IPS-11a (cell line): Measurements from ENCODE around the gene CYS1.
"Not testable (repeated sequence)": the region's sequence is repeated elsewhere in the genome, so short reads cannot be mapped to it uniquely, and the experiment has no call there.

Source experiments
- H3K4me3 ChIP-seq: one replicate; pipeline ENCODE4 v1.5.1; 2013; ENCODE audit warnings: low read depth, low read length, control low read depth

The CYS1 gene

GRCh38 chr2:10094271-10094814, 14.1 kb upstream of the CYS1 start:
- no peak overlapping the region for H3K4me3 ChIP-seq

GRCh38 chr2:10091889-10092244, 11.7 kb upstream of the CYS1 start:
- H3K4me3 ChIP-seq: not testable (repeated sequence)

GRCh38 chr2:10091182-10091888, 11.1 kb upstream of the CYS1 start:
- no peak overlapping the region for H3K4me3 ChIP-seq

GRCh38 chr2:10089565-10090190, 9.5 kb upstream of the CYS1 start:
- H3K4me3 ChIP-seq: no peak overlapping the region

- no peak overlapping the region for H3K4me3 ChIP-seq
Observed at GRCh38 chr2:10087360-10087759, 7.1 kb upstream of the CYS1 start.

- no peak overlapping the region for H3K4me3 ChIP-seq
Observed at GRCh38 chr2:10086950-10087349, 6.7 kb upstream of the CYS1 start.

GRCh38 chr2:10085668-10086059, 5.5 kb upstream of the CYS1 start:
- H3K4me3 ChIP-seq: no peak overlapping the region

GRCh38 chr2:10085043-10085667, 4.9 kb upstream of the CYS1 start:
- no peak overlapping the region for H3K4me3 ChIP-seq

GRCh38 chr2:10084223-10084865, 4.1 kb upstream of the CYS1 start:
- no peak overlapping the region for H3K4me3 ChIP-seq

GRCh38 chr2:10083692-10084211, 3.5 kb upstream of the CYS1 start:
- H3K4me3 ChIP-seq: no peak overlapping the region

GRCh38 chr2:10083046-10083445, 2.8 kb upstream of the CYS1 start:
- H3K4me3 ChIP-seq: no peak overlapping the region

GRCh38 chr2:10080536-10081304, 509 bp upstream of the CYS1 start:
- peak overlapping the region; percentile 30 for H3K4me3 ChIP-seq

GRCh38 chr2:10079266-10079869, 843 bp downstream of the CYS1 start:
- peak overlapping the region; percentile 37 for H3K4me3 ChIP-seq

- H3K4me3 ChIP-seq: peak overlapping the region; percentile 18
Observed at GRCh38 chr2:10078704-10079265, 1.4 kb downstream of the CYS1 start.

GRCh38 chr2:10078001-10078400, 2.2 kb downstream of the CYS1 start:
- H3K4me3 ChIP-seq: no peak overlapping the region

GRCh38 chr2:10076988-10077527, 3.2 kb downstream of the CYS1 start:
- H3K4me3 ChIP-seq: no peak overlapping the region

GRCh38 chr2:10076511-10076910, 3.7 kb downstream of the CYS1 start:
- no peak overlapping the region for H3K4me3 ChIP-seq

- no peak overlapping the region for H3K4me3 ChIP-seq
Observed at GRCh38 chr2:10075571-10076209, 4.5 kb downstream of the CYS1 start.

GRCh38 chr2:10075101-10075500, 5.1 kb downstream of the CYS1 start:
- no peak overlapping the region for H3K4me3 ChIP-seq
